HCT116 (cell line): ENCODE measurements around the gene CLPTM1L. TPM values are rescaled to one million over a fixed set of nuclear protein-coding genes. Genes with fewer than 3 reads are reported as not detected.

Experiments
- ATAC-seq: fragments of 200-7000 bp; cut with Tn5 transposase; 2 replicates; pipeline ENCODE4 v1.9.1; 2020; ENCODE audit warnings: mild to moderate bottlenecking, moderate library complexity
- BruUV-seq: library from RNA; stranded (reverse); fragments of 400-500 nt; replicated peaks from 2 replicates; lab custom pipeline; 2021; lab: Mats Ljungman, UMichigan
- CTCF ChIA-PET: fragments of 300-600 bp; sonication (Branson Sonifier 250); formaldehyde crosslinking; loops from one replicate; lab custom pipeline; 2021; ENCODE audit warnings: antibody characterized with exemption; lab: Charles Lee
- POLR2A ChIA-PET: fragments of 300-600, 350-600 bp; sonication (Branson Sonifier 250); formaldehyde crosslinking; loops from one replicate; lab custom pipeline; 2021; ENCODE audit warnings: antibody characterized with exemption; lab: Charles Lee
- RAD21 ChIA-PET, 2 experiments: fragments of 300-600 bp; sonication (Branson Sonifier 250); formaldehyde crosslinking; loops; one replicate each; lab custom pipeline; 2023; ENCODE audit warnings: low total read pairs in 2 of 2; ENCODE audit not compliant: uncharacterized antibody in 2 of 2, unreplicated experiment in 2 of 2, low non-redundant PET in 1 of 2; lab: Charles Lee
- DNase-seq: peaks from one replicate; pipeline ENCODE4 v3.0.0-alpha.2; 2010; ENCODE audit warnings: low read depth, low spot score
- H2AFZ ChIP-seq: fragments of 200-600 bp; shearing (Covaris generic), sonication (generic); 2 replicates; pipeline ENCODE4 v1.6.1; 2017; ENCODE audit warnings: low read depth, mixed run types, mixed read lengths, antibody characterized with exemption, low read length; ENCODE audit not compliant: poor library complexity, severe bottlenecking
- H3K27ac ChIP-seq: 2 replicates; pipeline ENCODE4 v1.5.1; 2012; ENCODE audit warnings: low read depth, low read length
- H3K27me3 ChIP-seq: fragments of 200-600 bp; sonication (generic); 2 replicates; pipeline ENCODE4 v1.6.1; 2016; ENCODE audit warnings: mixed run types, low read length, mixed read lengths; ENCODE audit not compliant: insufficient read depth
- H3K36me3 ChIP-seq, 2 experiments: fragments of 200-500 bp in 1 of 2; fragments of 200-600 bp in 1 of 2; sonication (Bioruptor generic) in 1 of 2; sonication (generic) in 1 of 2; 2 replicates each; pipeline versions ENCODE4 v1.5.1 to v1.6.1; 2014 to 2016; ENCODE audit warnings: low read length in 2 of 2, inconsistent platforms in 1 of 2, mixed read lengths in 1 of 2, mixed run types in 1 of 2; ENCODE audit not compliant: insufficient read depth in 2 of 2, control insufficient read depth in 1 of 2
- H3K4me1 ChIP-seq, 2 experiments: fragments of 200-600 bp in 1 of 2; sonication (generic) in 1 of 2; 2 replicates each; pipeline versions ENCODE4 v1.5.1 to v1.6.1; 2012 to 2017; ENCODE audit warnings: low read length in 2 of 2, inconsistent platforms in 1 of 2, mild to moderate bottlenecking in 1 of 2, mixed read lengths in 1 of 2, mixed run types in 1 of 2, moderate library complexity in 1 of 2; ENCODE audit not compliant: insufficient read depth in 2 of 2, control insufficient read depth in 1 of 2
- H3K4me2 ChIP-seq: fragments of 200-600 bp; sonication (generic); 2 replicates; pipeline ENCODE4 v1.6.1; 2017; ENCODE audit warnings: mixed run types, low read length, mixed read lengths
- H3K4me3 ChIP-seq, 2 experiments: fragments of 200-600 bp in 1 of 2; sonication (generic) in 1 of 2; replicated peaks in 1 of 2; 2 replicates each; pipeline ENCODE4 v1.5.1; 2011 to 2016; ENCODE audit warnings: low read length in 2 of 2, control low read depth in 1 of 2, low read depth in 1 of 2, mild to moderate bottlenecking in 1 of 2, mixed read lengths in 1 of 2, mixed run types in 1 of 2
- H3K79me2 ChIP-seq: fragments of 200-600 bp; sonication (generic); 2 replicates; pipeline ENCODE4 v1.6.1; 2017; ENCODE audit warnings: mild to moderate bottlenecking, mixed run types, low read length, moderate library complexity, mixed read lengths; ENCODE audit not compliant: insufficient read depth
- H3K9ac ChIP-seq: fragments of 200-600 bp; sonication (generic); 2 replicates; pipeline ENCODE4 v1.6.1; 2016; ENCODE audit warnings: low read length, mixed read lengths
- H3K9me2 ChIP-seq: fragments of 200-600 bp; sonication (generic), shearing (Covaris generic); 2 replicates; pipeline ENCODE4 v1.6.1; 2017; ENCODE audit warnings: mixed run types, mild to moderate bottlenecking, moderate library complexity; ENCODE audit not compliant: insufficient read depth
- H3K9me3 ChIP-seq, 2 experiments: fragments of 200-500 bp in 1 of 2; fragments of 200-600 bp in 1 of 2; sonication (Bioruptor generic) in 1 of 2; sonication (generic) in 1 of 2; 2 replicates each; pipeline ENCODE4 v1.6.1; 2014 to 2017; ENCODE audit warnings: low read length in 2 of 2, mixed read lengths in 2 of 2, inconsistent platforms in 1 of 2, low read depth in 1 of 2, mild to moderate bottlenecking in 1 of 2, mixed run types in 1 of 2, moderate library complexity in 1 of 2; ENCODE audit not compliant: control insufficient read depth in 1 of 2, insufficient read depth in 1 of 2
- H4K20me1 ChIP-seq: fragments of 200-600 bp; sonication (generic), shearing (Covaris generic); 2 replicates; pipeline ENCODE4 v1.6.1; 2017; ENCODE audit warnings: mixed run types, mild to moderate bottlenecking, moderate library complexity; ENCODE audit not compliant: insufficient read depth
- ATF3 ChIP-seq: IDR thresholded peaks from 2 replicates; pipeline ENCODE4 v1.6.1; 2012
- CBX3 ChIP-seq: IDR thresholded peaks from 2 replicates; pipeline ENCODE4 v1.6.1; 2012; ENCODE audit warnings: low read depth
- CEBPB ChIP-seq: IDR thresholded peaks from 2 replicates; pipeline ENCODE4 v1.6.1; 2012; ENCODE audit warnings: low read depth
- CTCF ChIP-seq, 3 experiments: fragments of 200-600 bp in 1 of 3; sonication (generic) in 1 of 3; IDR thresholded peaks in 2 of 3; conservative IDR thresholded peaks in 1 of 3; 2 replicates each; pipeline ENCODE4 v1.5.1; 2012 to 2017; ENCODE audit warnings: low read depth in 2 of 3, low read length in 2 of 3, antibody characterized with exemption in 1 of 3, borderline replicate concordance in 1 of 3, control low read depth in 1 of 3, mild to moderate bottlenecking in 1 of 3, mixed read lengths in 1 of 3, mixed run types in 1 of 3, moderate library complexity in 1 of 3; ENCODE audit not compliant: insufficient read depth in 1 of 3
- EGR1 ChIP-seq: IDR thresholded peaks from 2 replicates; pipeline ENCODE4 v1.6.1; 2012; ENCODE audit warnings: low read depth
- ELF1 ChIP-seq: IDR thresholded peaks from 2 replicates; pipeline ENCODE4 v1.6.1; 2012; ENCODE audit warnings: low read depth, borderline replicate concordance
- EZH2 ChIP-seq: fragments of 200-600 bp; sonication (generic); IDR thresholded peaks from 2 replicates; pipeline ENCODE4 v1.6.1; 2017; ENCODE audit warnings: antibody characterized with exemption, mixed run types
- FOSL1 ChIP-seq: IDR thresholded peaks from 2 replicates; pipeline ENCODE4 v1.6.1; 2012; ENCODE audit warnings: low read depth
- JUND ChIP-seq: IDR thresholded peaks from 2 replicates; pipeline ENCODE4 v1.6.1; 2012
- MAX ChIP-seq: IDR thresholded peaks from 2 replicates; pipeline ENCODE4 v1.6.1; 2012
- POLR2AphosphoS5 ChIP-seq: IDR thresholded peaks from 2 replicates; pipeline ENCODE4 v1.6.1; 2011; ENCODE audit warnings: mild to moderate bottlenecking, low read depth, low read length, moderate library complexity
- RAD21 ChIP-seq: IDR thresholded peaks from 2 replicates; pipeline ENCODE4 v1.6.1; 2012; ENCODE audit warnings: low read depth, mild to moderate bottlenecking
- REST ChIP-seq: IDR thresholded peaks from 2 replicates; pipeline ENCODE4 v1.6.1; 2012; ENCODE audit warnings: low read depth
- SIN3A ChIP-seq: IDR thresholded peaks from 2 replicates; pipeline ENCODE4 v1.6.1; 2012; ENCODE audit warnings: low read depth
- SP1 ChIP-seq: IDR thresholded peaks from 2 replicates; pipeline ENCODE4 v1.6.1; 2012; ENCODE audit warnings: low read depth
- TCF7L2 ChIP-seq: IDR thresholded peaks from 2 replicates; pipeline ENCODE4 v1.7.0; 2011; ENCODE audit warnings: borderline replicate concordance, inconsistent platforms; ENCODE audit not compliant: insufficient read depth, insufficient read length; ENCODE audit errors: extremely low read depth
- YY1 ChIP-seq: IDR thresholded peaks from 2 replicates; pipeline ENCODE4 v1.6.1; 2011; ENCODE audit warnings: low read length, low read depth, moderate library complexity, mild to moderate bottlenecking; ENCODE audit not compliant: insufficient replicate concordance; ENCODE audit errors: extremely low read depth
- ZBTB33 ChIP-seq: IDR thresholded peaks from 2 replicates; pipeline ENCODE4 v1.6.1; 2011; ENCODE audit warnings: mild to moderate bottlenecking, low read length, moderate library complexity; ENCODE audit not compliant: insufficient replicate concordance; ENCODE audit errors: extremely low read depth
- ZFX ChIP-seq: fragments of 450-650 bp; IDR thresholded peaks from 2 replicates; pipeline ENCODE4 v1.6.1; 2017
- intact Hi-C: fragments of 100-400 bp; cut with micrococcal nuclease; formaldehyde crosslinking; loops from 2 replicates; pipeline ENCODE4 v1.10.0; 2022
- total RNA-seq: library from RNA; stranded (reverse); gene quantifications from one replicate; pipeline ENCODE4 v1.2.1, GENCODE V29; 2021; ENCODE audit not compliant: unreplicated experiment

Gene CLPTM1L
- total RNA-seq, 1 experiment from 2014 or later, result 98.4 TPM

GRCh38 chr5:1285883-1286291, 59.0 kb downstream of the CLPTM1L start:
- Histone ChIP-seq H3K4me1 (no peaks in the 10 kb centered on the region), H3K36me3 (no peaks in the 10 kb centered on the region), H3K27ac (no peak overlapping the region), H3K9ac (no peak overlapping the region), H4K20me1 (no peaks in the 10 kb centered on the region), H2AFZ (no peak overlapping the region), H3K27me3 (no peaks in the 10 kb centered on the region), H3K79me2 (0 out of 2 replicates have a peak, but pooled peaks cover 4% of the 10 kb centered on the region), H3K4me3 (no peak overlapping the region), H3K9me3 (no peaks in the 10 kb centered on the region), H3K4me2 (no peak overlapping the region), H3K9me2 (no peaks in the 10 kb centered on the region)
- POLR2A ChIA-PET, result no interaction called here
- no TSS peak for BruUV-seq
- ATAC-seq, result no peak
- DNase-seq, result no peak
- intact Hi-C loops, result no loop called here
- TF ChIP-seq CTCF (IDR thresholded peaks at IDR 0.05 in 2 of 3, conservative IDR thresholded peaks at IDR 0.05 in 1 of 3; ENCODE audit: borderline replicate concordance in 1 of 3, insufficient read depth in 1 of 3, low read depth in 2 of 3, low read length in 2 of 3) (no peak), JUND (no peak), ELF1 (no peak), ZBTB33 (no peak), RAD21 (no peak), CEBPB (no peak), FOSL1 (no peak), EZH2 (no peak), ATF3 (no peak), SP1 (no peak), MAX (no peak), POLR2AphosphoS5 (no peak), REST (no peak), SIN3A (no peak), EGR1 (no peak), TCF7L2 (no peak), YY1 (no peak), ZFX (no peak), CBX3 (no peak)
- RAD21 ChIA-PET, result no interaction called here
- CTCF ChIA-PET, result no interaction called here
